SHP77 treated with DMSO at 0.1 percent for 48 hours (cell line): Measurements from ENCODE around the gene ZFP69B.

Source experiments
- DNase-seq: peaks from one replicate; lab custom pipeline; 2025; lab: John Stamatoyannopoulos, UW

Gene ZFP69B

DNA sequence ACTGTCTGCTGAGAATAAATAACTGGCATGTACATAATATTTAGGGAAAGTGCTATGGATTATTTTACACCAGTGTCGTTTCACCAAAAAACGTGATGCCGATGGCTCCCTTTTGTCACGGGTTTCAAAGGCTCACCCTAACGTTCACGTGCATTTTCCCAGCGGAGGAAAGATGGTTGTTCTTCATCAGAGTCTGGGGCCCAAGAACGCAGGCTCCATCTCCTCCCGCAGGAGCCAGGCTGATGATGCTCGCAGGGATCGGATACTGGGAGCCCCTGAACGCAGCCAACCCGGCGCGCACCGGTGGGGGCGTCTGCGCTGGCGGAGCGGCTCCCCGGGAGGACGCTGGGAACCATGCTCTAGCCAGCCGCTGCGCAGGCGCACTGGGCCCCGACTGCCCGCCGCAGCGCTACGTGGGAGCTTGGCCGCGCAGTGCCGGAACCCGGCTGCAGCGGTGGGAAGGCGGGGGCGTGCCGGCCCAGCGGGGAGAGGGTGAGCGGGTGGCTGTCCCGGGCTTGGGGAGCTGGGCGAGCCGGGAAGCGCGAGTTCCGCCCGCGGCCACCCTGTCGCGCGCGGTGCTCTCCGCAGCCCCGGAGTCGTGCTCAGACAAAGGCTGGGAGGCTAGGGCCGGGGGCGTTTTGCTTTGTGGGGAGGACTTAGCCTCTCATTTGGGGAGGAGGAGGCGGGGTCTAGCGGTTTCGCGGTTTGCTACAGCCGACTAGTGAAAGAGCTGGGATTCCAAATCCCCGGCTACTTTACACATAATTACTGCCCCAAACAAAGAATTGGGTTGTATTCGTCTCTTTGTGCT, at the start of gene ZFP69B:
TSS of gene ZFP69B (plus strand) at position 793 of the 811 bp plus-strand sequence. CDS start 486 bp downstream, outside the sequence.
- DNase-seq = peak; percentile 76

DNA sequence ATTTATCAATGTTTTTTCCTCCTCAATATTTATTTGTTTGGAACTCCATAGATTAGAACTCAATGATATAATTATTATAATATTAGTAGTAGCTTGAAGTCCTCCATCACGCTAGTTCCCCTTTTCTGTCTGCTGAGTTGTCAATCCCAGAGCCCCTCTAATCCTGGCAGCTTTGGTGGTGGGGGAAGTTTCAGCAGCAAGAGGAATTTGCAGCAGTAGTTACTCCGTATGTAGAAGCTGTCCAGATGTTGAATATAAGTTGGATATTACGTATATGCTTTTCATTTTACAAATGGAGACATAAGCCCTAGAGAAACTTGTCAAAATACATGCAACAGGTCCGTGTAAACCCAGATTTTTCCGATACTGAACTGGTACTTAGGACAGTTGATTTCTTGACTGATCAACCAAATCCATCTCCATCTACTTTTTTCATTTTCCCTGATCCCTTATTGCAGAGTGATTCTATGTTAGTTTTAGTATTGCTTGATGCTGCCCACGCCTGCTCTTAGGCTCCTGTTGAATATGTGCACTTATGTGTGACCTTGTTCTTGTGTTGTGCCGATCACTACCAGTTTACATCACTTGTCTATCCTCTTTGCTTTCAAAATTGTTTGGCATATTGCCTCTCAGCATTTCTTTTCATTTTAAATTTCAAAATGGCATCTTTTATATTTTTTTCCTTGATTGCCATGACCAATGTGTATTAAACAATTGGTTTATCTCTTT, 48.6 kb upstream of the ZFP69B start:
- no peak for DNase-seq

DNA sequence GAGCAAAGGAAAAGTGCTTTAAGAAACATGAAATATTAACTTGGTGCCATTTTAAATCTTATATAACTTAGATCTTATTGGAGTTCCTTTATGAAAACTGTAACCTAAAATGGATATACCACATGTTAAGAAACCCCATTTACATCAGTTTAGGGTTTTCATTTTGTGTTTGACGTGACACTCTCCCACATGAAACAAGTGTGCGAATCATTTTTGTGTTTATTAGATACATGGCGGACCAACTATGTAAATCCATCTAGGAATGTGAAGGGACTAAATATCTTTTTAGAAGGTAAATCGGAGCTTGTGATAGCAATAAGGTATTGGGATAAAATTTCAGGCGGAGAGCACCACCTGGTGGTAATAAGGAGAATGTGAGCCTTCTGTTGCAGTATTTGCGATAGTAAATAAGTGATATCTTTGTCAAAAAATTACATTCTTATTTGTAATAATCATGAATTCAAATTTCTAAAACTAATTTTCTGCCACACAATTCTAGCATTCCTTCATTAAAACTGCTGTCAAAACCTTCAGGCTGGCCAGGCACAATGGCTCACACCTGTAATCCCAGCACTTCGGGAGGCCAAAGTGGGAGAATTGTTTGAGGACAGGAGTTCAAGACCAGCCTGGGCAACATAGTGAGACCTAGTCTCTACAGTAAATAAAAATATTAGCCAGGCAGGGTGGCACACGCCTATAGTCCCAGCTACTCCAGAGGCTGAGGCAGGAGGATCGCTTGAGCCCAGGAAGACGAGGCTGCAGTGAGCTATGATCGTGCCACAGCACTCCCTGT, 45.4 kb upstream of the ZFP69B start:
- DNase-seq = peak; percentile 4

DNA sequence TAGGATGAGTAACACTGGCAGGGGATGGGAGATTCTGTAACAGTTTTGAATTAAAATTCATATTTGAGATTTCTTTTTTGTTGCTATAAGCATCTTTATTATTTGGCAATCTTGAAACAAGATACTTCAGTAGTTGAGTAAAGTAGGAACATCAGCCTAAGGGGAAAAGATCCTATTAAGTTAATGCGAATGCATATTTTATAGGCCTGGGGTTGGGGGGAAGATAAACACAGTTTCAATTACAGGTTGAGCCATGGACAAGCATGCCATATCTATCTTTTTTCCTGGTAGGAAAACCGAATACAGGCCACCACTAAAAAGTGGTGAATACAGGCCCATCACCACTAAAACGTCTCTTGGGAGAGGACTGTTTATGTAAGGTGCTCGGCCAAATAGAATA, 44.5 kb upstream of the ZFP69B start:
- no peak for DNase-seq

GRCh38 chr1:40407453-40407852, 42.8 kb upstream of the ZFP69B start:
- no peak for DNase-seq

DNA sequence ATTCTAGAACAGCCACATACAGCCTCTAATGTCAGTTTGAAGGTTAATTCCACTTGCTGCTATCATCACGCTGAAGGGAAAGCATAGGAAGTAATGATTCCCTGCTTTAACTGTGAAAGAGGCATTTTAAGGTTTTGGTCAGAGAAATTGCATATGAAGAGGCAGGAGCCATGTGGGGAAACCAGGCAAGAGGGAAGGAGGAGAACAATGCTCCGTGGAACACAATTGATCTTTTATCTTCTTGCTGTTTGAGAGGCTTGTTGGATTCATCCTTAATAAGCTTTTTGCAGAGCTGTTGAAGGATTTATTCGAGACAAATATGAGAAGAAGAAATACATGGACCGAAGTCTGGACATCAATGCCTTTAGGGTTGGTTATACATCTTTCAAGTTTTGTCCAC, 40.8 kb upstream of the ZFP69B start:
- DNase-seq = no peak

DNA sequence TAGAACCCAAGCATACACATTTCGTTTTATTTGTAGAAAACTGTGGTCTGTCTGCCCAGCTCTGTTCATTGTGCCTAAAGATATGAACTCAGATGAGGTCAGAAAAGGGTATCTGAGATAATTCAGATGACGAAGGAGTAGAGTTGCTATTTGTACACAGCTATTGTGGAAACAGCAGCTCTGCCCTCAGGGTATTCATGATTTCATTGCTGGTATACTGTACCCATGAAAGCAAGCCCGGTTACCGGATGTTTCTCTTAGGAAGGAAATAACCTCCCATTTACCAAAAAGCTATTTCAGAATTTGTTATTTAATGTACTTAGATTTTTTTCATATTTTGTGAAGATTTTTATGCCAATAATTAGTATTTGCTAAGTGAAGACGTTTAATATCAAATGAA, 39.0 kb upstream of the ZFP69B start:
- DNase-seq = no peak

DNA sequence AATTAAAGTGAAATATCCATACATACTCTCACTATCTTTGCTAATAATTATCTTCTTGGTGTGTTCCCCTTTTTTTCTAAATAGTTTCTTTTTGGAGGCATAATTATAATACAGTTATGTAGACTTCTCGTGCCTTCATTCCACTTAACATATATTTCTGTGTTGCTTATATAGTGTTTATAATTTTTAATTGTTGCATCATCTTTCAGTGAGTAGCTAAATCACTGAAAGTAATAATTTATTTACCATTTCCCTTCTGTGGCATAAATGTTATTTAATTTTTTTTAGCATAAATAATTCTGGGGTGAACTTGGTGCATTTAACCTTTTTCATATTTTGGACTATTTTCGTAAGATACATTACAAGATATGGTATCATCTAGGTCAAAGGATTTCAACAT, 38.4 kb upstream of the ZFP69B start:
- no peak for DNase-seq

- DNase-seq = no peak
These were observed 36.6 kb upstream of the ZFP69B start for GRCh38 chr1:40413527-40414252.

DNA sequence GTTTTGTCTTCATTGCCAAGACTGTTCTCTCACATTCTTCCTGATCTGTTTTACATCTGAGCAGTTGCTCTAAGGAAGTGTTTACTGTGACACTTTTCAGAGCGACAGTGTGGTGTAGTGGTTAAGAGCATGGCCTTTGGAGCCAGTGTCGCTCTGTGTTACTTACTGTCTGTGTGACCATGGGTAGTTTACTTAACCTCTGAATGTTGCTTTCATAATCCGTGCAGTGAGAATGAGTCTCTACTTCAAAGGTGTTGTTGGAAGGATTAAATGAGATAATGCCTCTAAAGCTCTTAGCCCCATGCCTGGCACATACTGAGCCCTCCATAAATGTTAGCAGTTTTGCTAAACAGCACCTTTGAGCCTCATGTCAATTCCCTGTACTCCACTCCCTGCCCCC, 35.9 kb upstream of the ZFP69B start:
- no peak for DNase-seq

GRCh38 chr1:40416709-40417108, 33.6 kb upstream of the ZFP69B start:
- no peak for DNase-seq

GRCh38 chr1:40421431-40422384, 28.6 kb upstream of the ZFP69B start:
- peak; percentile 61 for DNase-seq

GRCh38 chr1:40422630-40423263, 27.5 kb upstream of the ZFP69B start:
- no peak for DNase-seq

DNA sequence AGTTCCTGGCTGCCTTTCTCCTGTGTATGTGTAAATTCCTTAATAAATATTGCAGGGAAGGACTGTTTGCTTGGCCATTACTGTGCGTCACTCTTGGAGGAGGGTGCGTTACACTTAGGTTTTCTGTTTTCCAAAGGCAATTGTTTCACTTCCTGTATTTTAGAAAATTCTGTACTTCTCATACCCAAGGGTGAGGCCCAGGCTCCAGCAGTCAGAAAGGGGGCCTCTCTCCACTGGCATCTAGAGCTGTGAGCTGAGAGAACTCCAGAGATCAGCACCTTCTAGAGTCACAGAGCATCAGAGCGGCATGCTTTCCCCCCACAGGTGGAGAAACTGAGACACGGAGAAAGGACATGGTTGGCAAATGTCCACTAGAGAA, 27.0 kb upstream of the ZFP69B start:
- DNase-seq = no peak

DNA sequence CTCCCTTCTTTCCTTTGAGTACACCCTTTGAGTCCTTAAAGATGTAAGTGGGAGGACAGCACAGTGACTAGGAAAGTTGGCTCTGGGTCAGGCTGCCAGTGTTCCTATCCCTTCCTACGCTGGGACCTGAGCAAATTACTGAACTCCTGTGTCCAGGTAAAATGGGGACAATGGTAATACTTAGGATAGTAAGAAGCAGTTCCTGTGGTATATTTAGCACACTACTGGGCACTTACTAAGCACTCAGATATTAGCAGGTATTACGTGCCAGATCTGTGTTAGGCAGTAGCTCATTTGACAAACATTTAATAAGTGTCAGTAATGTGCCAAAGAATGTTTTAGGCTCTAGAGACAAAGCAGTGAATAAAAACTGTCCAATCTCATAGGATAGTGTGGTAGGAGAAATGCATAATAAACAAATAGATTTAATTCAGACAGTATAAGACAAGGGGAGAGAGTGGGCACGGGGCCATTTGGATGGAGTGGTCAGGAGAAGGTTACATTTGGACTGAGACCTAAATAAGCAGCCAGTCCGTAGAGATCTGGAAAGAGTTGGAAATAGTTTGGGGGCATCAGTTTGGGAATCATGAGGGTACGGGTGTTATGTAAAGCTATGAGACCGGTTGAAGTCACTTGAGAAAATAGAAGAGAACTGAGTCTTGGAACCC, 26.2 kb upstream of the ZFP69B start:
- no peak for DNase-seq

DNA sequence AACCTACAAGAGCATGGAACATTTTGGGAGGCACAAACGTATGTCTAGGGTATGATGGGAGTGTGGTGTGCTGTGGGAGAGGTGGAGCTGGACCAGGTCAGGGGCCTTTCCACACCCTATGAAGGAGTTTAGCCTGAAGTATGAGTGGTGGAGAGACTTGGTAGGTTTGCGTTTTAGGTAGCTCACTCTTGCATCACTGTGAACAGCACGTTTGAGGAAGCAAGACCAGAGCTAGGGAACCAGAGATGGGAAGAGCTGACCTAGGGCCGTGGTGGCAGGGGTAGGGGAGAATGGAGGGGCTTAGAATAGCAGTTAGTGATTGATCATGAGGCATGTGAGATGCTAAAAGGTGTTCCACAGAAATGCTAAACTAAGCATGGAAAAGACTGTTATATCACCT, 25.1 kb upstream of the ZFP69B start:
- DNase-seq = no peak

DNA sequence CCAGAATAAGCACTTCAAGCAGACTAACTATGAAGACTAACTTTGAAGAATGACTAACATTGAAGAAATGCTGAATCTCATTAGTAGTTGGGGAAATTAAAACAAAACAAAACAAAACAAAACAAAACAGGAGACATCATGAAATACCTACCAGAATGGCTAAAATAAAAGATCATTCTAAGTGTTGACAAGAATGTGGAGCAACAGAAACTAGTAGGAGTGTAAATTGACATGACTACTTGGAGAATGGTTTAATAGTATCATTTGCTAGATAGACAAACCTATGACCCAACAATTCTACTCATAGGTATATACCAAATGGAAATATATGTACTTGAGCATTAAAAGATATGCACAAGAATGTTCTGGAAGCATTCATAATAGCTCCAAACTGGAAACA, 18.9 kb upstream of the ZFP69B start:
- no peak for DNase-seq

GRCh38 chr1:40432644-40433390, 17.5 kb upstream of the ZFP69B start:
- DNase-seq = no peak

DNA sequence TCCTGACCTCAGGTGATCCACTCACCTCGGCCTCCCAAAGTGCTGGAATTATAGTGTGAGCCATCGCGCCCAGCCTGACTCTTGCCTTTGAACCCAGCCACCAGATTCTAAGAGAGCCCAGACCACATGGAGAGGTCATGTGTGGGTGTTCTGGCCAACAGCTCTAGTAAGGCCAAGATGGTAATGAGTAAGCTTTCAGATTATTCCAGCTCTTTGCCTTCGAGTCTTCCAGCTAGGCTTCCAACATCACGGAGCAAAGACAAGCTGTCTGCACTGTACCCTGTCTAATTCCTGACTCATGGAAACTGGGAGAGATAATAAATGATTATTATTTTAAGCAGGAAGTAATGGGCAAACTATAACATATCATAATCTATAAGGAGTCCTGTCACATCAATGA, 14.8 kb upstream of the ZFP69B start:
- no peak for DNase-seq
